Activated CD4-positive, alpha-beta T cell treated with anti-CD3 and anti-CD28 coated beads for 36 hours (primary cell): ENCODE measurements around the gene DLGAP1. TPM values are rescaled to one million over a fixed set of nuclear protein-coding genes. Genes with fewer than 3 reads are reported as not detected.

Experiments
- ATAC-seq: fragments of 200-7000 bp; cut with Tn5 transposase; one replicate; pipeline ENCODE4 v1.10.0; 2021; ENCODE audit warnings: mild to moderate bottlenecking, moderate library complexity
- CTCF ChIA-PET: fragments of 350-600 bp; sonication (Branson Sonifier 250); formaldehyde crosslinking; loops from one replicate; lab custom pipeline; 2021; ENCODE audit warnings: antibody characterized with exemption; lab: Charles Lee
- POLR2A ChIA-PET: fragments of 350-600 bp; sonication (Branson Sonifier 250); formaldehyde crosslinking; loops from one replicate; lab custom pipeline; 2021; ENCODE audit warnings: antibody characterized with exemption, inconsistent platforms; lab: Charles Lee
- DNase-seq: peaks from one replicate; pipeline ENCODE4 v3.0.0-alpha.2; 2020
- H3K27ac Mint-ChIP-seq: one replicate; pipeline ENCODE4 v1.8.0; 2021; ENCODE audit warnings: mixed read lengths
- H3K27me3 Mint-ChIP-seq: one replicate; pipeline ENCODE4 v1.8.0; 2021; ENCODE audit warnings: mixed read lengths
- H3K36me3 Mint-ChIP-seq: one replicate; pipeline ENCODE4 v1.8.0; 2021; ENCODE audit warnings: low read depth, mixed read lengths
- H3K4me1 Mint-ChIP-seq: one replicate; pipeline ENCODE4 v1.8.0; 2021; ENCODE audit warnings: mixed read lengths
- H3K4me3 Mint-ChIP-seq: one replicate; pipeline ENCODE4 v1.8.0; 2021; ENCODE audit warnings: mild to moderate bottlenecking, moderate library complexity, mixed read lengths
- H3K9me3 Mint-ChIP-seq: one replicate; pipeline ENCODE4 v1.8.0; 2021; ENCODE audit warnings: low read depth, mixed read lengths
- intact Hi-C, 2 experiments: fragments of 100-400 bp; cut with DNase I in 1 of 2; cut with micrococcal nuclease in 1 of 2; formaldehyde crosslinking; loops; one replicate each; pipeline versions ENCODE4 v1.14.2 to v1.15.1; 2022 to 2024; cut with DNase I, micrococcal nuclease
- total RNA-seq, 2 experiments: library from RNA; stranded (reverse); gene quantifications; one replicate each; pipeline ENCODE4 v1.2.3, GENCODE V29; 2021

DLGAP1 gene
- total RNA-seq, 2 experiments from 2014 or later: 0.14 TPM; not detected in 1

- Mint-ChIP-seq H3K4me1 (peaks cover 16% of the 10 kb centered on the region), H3K4me3 (peak overlapping the region; percentile 6), H3K36me3 (peaks cover 2% of the 10 kb centered on the region), H3K27ac (peak overlapping the region; percentile 12), H3K9me3 (peaks cover 4% of the 10 kb centered on the region), H3K27me3 (peaks cover under 1% of the 10 kb centered on the region)
- intact Hi-C loops: loop anchor here (2.0 to 5.0 kb wide), 2 partner anchors 61 to 67 kb away; no protein-coding TSS in a partner anchor
- ATAC-seq (peak; percentile 91), DNase-seq (peak; percentile 69)
- CTCF ChIA-PET: interaction anchor here (0.7 to 1.9 kb wide), 4 partner anchors 59 to 241 kb away, joined by 4 to 6 read pairs (median 4); no protein-coding TSS in a partner anchor
- POLR2A ChIA-PET: interaction anchor here (0.9 kb wide), 1 partner anchor 67 kb away, joined by 3 read pairs; no protein-coding TSS in a partner anchor
Observed at GRCh38 chr18:3525870-3526420, 929.2 kb downstream of the DLGAP1 start.

GRCh38 chr18:3524706-3525105 is 930.4 kb downstream of the DLGAP1 start:
- ATAC-seq (no peak), DNase-seq (no peak)
- Mint-ChIP-seq H3K4me1 (peaks cover 16% of the 10 kb centered on the region), H3K27me3 (peaks cover 5% of the 10 kb centered on the region), H3K27ac (no peak overlapping the region), H3K9me3 (peaks cover 4% of the 10 kb centered on the region), H3K4me3 (no peak overlapping the region), H3K36me3 (peaks cover 2% of the 10 kb centered on the region)
- intact Hi-C loops: loop anchor here in 1 of 2 experiments (5.0 kb wide), 1 partner anchor 63 kb away; no protein-coding TSS in a partner anchor
- CTCF ChIA-PET: interaction anchor here (0.6 to 1.1 kb wide), 3 partner anchors 15 to 305 kb away, joined by 3 to 5 read pairs (median 3); partner anchors contain the start of gene MYOM1
- POLR2A ChIA-PET: no interaction called here

GRCh38 chr18:3520230-3521085 is 934.6 kb downstream of the DLGAP1 start:
- Mint-ChIP-seq H3K9me3 (peaks cover 4% of the 10 kb centered on the region), H3K27me3 (peaks cover 7% of the 10 kb centered on the region), H3K4me1 (peaks cover 1% of the 10 kb centered on the region), H3K36me3 (peaks cover 2% of the 10 kb centered on the region), H3K4me3 (no peak overlapping the region), H3K27ac (no peak overlapping the region)
- intact Hi-C loops: no loop called here
- DNase-seq: no peak
- ChIA-PET POLR2A (no interaction called here), CTCF (interaction anchor here (1.0 kb wide), 1 partner anchor 58 kb away, joined by 3 read pairs; no protein-coding TSS in a partner anchor)
- no peak for ATAC-seq

GRCh38 chr18:3514312-3515216 is 940.5 kb downstream of the DLGAP1 start:
- Mint-ChIP-seq H3K4me1 (peaks cover 25% of the 10 kb centered on the region), H3K9me3 (no peaks in the 10 kb centered on the region), H3K4me3 (no peak overlapping the region), H3K27me3 (peaks cover 2% of the 10 kb centered on the region), H3K36me3 (no peaks in the 10 kb centered on the region), H3K27ac (no peak overlapping the region)
- POLR2A ChIA-PET: no interaction called here
- DNase-seq: no peak
- CTCF ChIA-PET: no interaction called here
- ATAC-seq: peak; percentile 66
- intact Hi-C loops: no loop called here

- no peak overlapping the region for H3K27ac Mint-ChIP-seq
- ATAC-seq: peak; percentile 25
- H3K36me3 Mint-ChIP-seq: no peaks in the 10 kb centered on the region
Observed at GRCh38 chr18:3513481-3513880, 941.6 kb downstream of the DLGAP1 start.

GRCh38 chr18:3511980-3512379 is 943.1 kb downstream of the DLGAP1 start:
- H3K27me3 Mint-ChIP-seq: peaks cover 2% of the 10 kb centered on the region

More at GRCh38 chr18:3513481-3513880, 941.6 kb downstream of the DLGAP1 start:
- Mint-ChIP-seq H3K9me3 (no peaks in the 10 kb centered on the region), H3K27me3 (peaks cover 2% of the 10 kb centered on the region), H3K4me3 (no peak overlapping the region), H3K4me1 (peaks cover 25% of the 10 kb centered on the region)
- no peak for DNase-seq
- CTCF ChIA-PET: interaction anchor here (0.7 to 1.3 kb wide), 2 partner anchors 16 to 146 kb away, joined by 3 read pairs; no protein-coding TSS in a partner anchor
- intact Hi-C loops: no loop called here
- POLR2A ChIA-PET: no interaction called here

GRCh38 chr18:3510896-3511295 is 944.2 kb downstream of the DLGAP1 start:
- no peaks in the 10 kb centered on the region for H3K27me3 Mint-ChIP-seq
- intact Hi-C loops: no loop called here
- H3K4me3 Mint-ChIP-seq: no peak overlapping the region
- no peak for ATAC-seq
- DNase-seq: no peak
- peaks cover 25% of the 10 kb centered on the region for H3K4me1 Mint-ChIP-seq
- H3K36me3 Mint-ChIP-seq: no peaks in the 10 kb centered on the region
- CTCF ChIA-PET: interaction anchor here (0.6 to 0.9 kb wide), 2 partner anchors 229 to 261 kb away, joined by 3 read pairs; no protein-coding TSS in a partner anchor
- POLR2A ChIA-PET: no interaction called here
- no peak overlapping the region for H3K27ac Mint-ChIP-seq
- H3K9me3 Mint-ChIP-seq: no peaks in the 10 kb centered on the region

More at GRCh38 chr18:3511980-3512379, 943.1 kb downstream of the DLGAP1 start:
- Mint-ChIP-seq H3K9me3 (no peaks in the 10 kb centered on the region), H3K4me1 (peaks cover 25% of the 10 kb centered on the region), H3K27ac (no peak overlapping the region), H3K4me3 (no peak overlapping the region), H3K36me3 (no peaks in the 10 kb centered on the region)
- intact Hi-C loops: no loop called here
- ATAC-seq (peak; percentile 64), DNase-seq (no peak)
- ChIA-PET CTCF (no interaction called here), POLR2A (no interaction called here)

GRCh38 chr18:3510024-3510423 is 945.1 kb downstream of the DLGAP1 start:
- Mint-ChIP-seq H3K4me1 (peaks cover 25% of the 10 kb centered on the region), H3K27ac (no peak overlapping the region), H3K27me3 (no peaks in the 10 kb centered on the region), H3K4me3 (no peak overlapping the region), H3K9me3 (no peaks in the 10 kb centered on the region), H3K36me3 (no peaks in the 10 kb centered on the region)
- DNase-seq (no peak), ATAC-seq (no peak)
- intact Hi-C loops: no loop called here
- POLR2A ChIA-PET: interaction anchor here (0.6 kb wide), 1 partner anchor 44 kb away, joined by 3 read pairs; no protein-coding TSS in a partner anchor
- CTCF ChIA-PET: interaction anchor here (0.9 kb wide), 1 partner anchor 262 kb away, joined by 3 read pairs; no protein-coding TSS in a partner anchor

- ChIA-PET POLR2A (interaction anchor here (0.5 kb wide), 1 partner anchor 9 kb away, joined by 3 read pairs; no protein-coding TSS in a partner anchor), CTCF (interaction anchor here (0.5 to 0.6 kb wide), 2 partner anchors 25 to 115 kb away, joined by 4 to 6 read pairs; no protein-coding TSS in a partner anchor)
Observed at GRCh38 chr18:3508576-3509549, 946.2 kb downstream of the DLGAP1 start.

GRCh38 chr18:3504637-3505036 is 950.5 kb downstream of the DLGAP1 start:
- ChIA-PET POLR2A (no interaction called here), CTCF (interaction anchor here (0.6 to 1.2 kb wide), 5 partner anchors 33 to 286 kb away, joined by 3 to 4 read pairs (median 4); no protein-coding TSS in a partner anchor)
- H3K9me3 Mint-ChIP-seq: no peaks in the 10 kb centered on the region
- H3K4me1 Mint-ChIP-seq: peaks cover 9% of the 10 kb centered on the region
- intact Hi-C loops: no loop called here
- no peak for ATAC-seq
- H3K36me3 Mint-ChIP-seq: no peaks in the 10 kb centered on the region
- no peak for DNase-seq
- peaks cover 10% of the 10 kb centered on the region for H3K27me3 Mint-ChIP-seq
- H3K27ac Mint-ChIP-seq: no peak overlapping the region
- no peak overlapping the region for H3K4me3 Mint-ChIP-seq

More at GRCh38 chr18:3508576-3509549, 946.2 kb downstream of the DLGAP1 start:
- Mint-ChIP-seq H3K27me3 (no peaks in the 10 kb centered on the region), H3K9me3 (no peaks in the 10 kb centered on the region), H3K27ac (no peak overlapping the region), H3K4me1 (peaks cover 17% of the 10 kb centered on the region), H3K36me3 (no peaks in the 10 kb centered on the region), H3K4me3 (no peak overlapping the region)
- intact Hi-C loops: no loop called here
- no peak for ATAC-seq
- DNase-seq: no peak
